ENCODE data around the gene MAGI2.

DNA sequence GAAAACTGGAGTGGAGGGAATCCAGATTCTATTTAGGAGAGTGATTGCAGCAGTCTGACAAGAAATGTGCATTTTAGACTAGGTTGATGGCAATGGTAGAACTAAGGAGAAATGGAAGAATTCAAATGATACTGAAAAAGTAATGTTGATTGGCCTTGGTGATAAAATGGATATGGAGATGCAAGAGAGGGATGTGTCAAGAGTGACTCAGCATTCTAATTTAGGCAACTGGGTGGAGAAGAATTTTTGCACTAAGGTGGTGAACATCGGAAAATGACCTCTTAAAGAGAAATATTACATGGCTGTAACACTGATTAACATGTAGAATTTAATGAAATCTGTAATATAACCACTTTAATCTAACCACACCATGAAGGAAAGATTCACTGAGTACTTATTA lies 848.3 kb downstream of the MAGI2 start:
- no peak for TF ChIP-seq SNAI2 (CRISPR knock-in tag; IDR thresholded peaks at IDR 0.05)
- TF ChIP-seq ARNTL (CRISPR knock-in tag; IDR thresholded peaks at IDR 0.05; ENCODE audit: borderline replicate concordance, low read depth), result no peak
- TF ChIP-seq, protein P1, sequence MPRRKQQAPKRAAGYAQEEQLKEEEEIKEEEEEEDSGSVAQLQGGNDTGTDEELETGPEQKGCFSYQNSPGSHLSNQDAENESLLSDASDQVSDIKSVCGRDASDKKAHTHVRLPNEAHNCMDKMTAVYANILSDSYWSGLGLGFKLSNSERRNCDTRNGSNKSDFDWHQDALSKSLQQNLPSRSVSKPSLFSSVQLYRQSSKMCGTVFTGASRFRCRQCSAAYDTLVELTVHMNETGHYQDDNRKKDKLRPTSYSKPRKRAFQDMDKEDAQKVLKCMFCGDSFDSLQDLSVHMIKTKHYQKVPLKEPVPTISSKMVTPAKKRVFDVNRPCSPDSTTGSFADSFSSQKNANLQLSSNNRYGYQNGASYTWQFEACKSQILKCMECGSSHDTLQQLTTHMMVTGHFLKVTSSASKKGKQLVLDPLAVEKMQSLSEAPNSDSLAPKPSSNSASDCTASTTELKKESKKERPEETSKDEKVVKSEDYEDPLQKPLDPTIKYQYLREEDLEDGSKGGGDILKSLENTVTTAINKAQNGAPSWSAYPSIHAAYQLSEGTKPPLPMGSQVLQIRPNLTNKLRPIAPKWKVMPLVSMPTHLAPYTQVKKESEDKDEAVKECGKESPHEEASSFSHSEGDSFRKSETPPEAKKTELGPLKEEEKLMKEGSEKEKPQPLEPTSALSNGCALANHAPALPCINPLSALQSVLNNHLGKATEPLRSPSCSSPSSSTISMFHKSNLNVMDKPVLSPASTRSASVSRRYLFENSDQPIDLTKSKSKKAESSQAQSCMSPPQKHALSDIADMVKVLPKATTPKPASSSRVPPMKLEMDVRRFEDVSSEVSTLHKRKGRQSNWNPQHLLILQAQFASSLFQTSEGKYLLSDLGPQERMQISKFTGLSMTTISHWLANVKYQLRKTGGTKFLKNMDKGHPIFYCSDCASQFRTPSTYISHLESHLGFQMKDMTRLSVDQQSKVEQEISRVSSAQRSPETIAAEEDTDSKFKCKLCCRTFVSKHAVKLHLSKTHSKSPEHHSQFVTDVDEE (CRISPR knock-in tag; IDR thresholded peaks at IDR 0.05), result no peak
- TF ChIP-seq, protein P2, sequence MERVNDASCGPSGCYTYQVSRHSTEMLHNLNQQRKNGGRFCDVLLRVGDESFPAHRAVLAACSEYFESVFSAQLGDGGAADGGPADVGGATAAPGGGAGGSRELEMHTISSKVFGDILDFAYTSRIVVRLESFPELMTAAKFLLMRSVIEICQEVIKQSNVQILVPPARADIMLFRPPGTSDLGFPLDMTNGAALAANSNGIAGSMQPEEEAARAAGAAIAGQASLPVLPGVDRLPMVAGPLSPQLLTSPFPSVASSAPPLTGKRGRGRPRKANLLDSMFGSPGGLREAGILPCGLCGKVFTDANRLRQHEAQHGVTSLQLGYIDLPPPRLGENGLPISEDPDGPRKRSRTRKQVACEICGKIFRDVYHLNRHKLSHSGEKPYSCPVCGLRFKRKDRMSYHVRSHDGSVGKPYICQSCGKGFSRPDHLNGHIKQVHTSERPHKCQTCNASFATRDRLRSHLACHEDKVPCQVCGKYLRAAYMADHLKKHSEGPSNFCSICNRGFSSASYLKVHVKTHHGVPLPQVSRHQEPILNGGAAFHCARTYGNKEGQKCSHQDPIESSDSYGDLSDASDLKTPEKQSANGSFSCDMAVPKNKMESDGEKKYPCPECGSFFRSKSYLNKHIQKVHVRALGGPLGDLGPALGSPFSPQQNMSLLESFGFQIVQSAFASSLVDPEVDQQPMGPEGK (CRISPR knock-in tag; IDR thresholded peaks at IDR 0.05; ENCODE audit: borderline replicate concordance), result no peak
- no peak for TF ChIP-seq ISL1 (CRISPR knock-in tag; IDR thresholded peaks at IDR 0.05)
- TF ChIP-seq ZNF565 (CRISPR knock-in tag; conservative IDR thresholded peaks at IDR 0.05; ENCODE audit: low read depth), result no peak
- TF ChIP-seq PPARA (CRISPR knock-in tag; IDR thresholded peaks at IDR 0.05; ENCODE audit: borderline replicate concordance), result no peak
- TF ChIP-seq, protein P3, sequence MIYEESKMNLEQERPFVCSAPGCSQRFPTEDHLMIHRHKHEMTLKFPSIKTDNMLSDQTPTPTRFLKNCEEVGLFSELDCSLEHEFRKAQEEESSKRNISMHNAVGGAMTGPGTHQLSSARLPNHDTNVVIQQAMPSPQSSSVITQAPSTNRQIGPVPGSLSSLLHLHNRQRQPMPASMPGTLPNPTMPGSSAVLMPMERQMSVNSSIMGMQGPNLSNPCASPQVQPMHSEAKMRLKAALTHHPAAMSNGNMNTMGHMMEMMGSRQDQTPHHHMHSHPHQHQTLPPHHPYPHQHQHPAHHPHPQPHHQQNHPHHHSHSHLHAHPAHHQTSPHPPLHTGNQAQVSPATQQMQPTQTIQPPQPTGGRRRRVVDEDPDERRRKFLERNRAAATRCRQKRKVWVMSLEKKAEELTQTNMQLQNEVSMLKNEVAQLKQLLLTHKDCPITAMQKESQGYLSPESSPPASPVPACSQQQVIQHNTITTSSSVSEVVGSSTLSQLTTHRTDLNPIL (CRISPR knock-in tag; IDR thresholded peaks at IDR 0.05; ENCODE audit: low read depth), result no peak
- TF ChIP-seq ZNF70 (CRISPR knock-in tag; IDR thresholded peaks at IDR 0.05), result no peak
- no peak for TF ChIP-seq ZFP3 (CRISPR knock-in tag; IDR thresholded peaks at IDR 0.05)
- no peak for TF ChIP-seq RARB (CRISPR knock-in tag; IDR thresholded peaks at IDR 0.05)
- TF ChIP-seq ZFP30 (CRISPR knock-in tag; IDR thresholded peaks at IDR 0.05), result no peak

Data from SK-N-SH treated with all-trans-retinoic acid at 6 μM for 48 hours (cell line).